ENCODE data around the gene TAS2R38. TPM values are rescaled to one million over a fixed set of nuclear protein-coding genes. Genes with fewer than 3 reads are reported as not detected.

TAS2R38 gene
- total RNA-seq, 1 experiment from 2014 or later = not detected

DNA sequence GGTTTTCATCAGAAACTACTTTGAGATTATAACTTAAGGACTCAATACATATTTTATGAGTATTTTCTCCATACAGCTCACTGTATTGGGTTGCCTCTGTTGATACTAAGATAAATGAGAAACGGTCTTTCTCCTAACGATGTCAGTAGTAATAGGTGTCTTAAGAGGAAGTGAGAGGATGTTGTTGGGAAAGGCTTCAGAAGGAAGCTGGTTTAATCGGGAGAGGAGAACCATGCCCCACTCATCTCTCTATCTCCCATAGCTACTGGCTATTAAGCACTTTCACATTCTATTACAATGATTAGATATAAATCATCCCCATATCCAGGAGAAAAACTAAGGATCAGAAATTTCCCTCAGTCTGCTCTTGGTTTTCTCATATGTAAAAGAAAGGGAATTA, 28.8 kb downstream of the TAS2R38 start:
- Histone ChIP-seq H2AFZ (ENCODE audit: low read length) (no peak overlapping the region), H2BK12ac (ENCODE audit: insufficient read length, low read depth, low read length) (no peak overlapping the region), H3K56ac (ENCODE audit: insufficient read length, low read depth, low read length) (no peak overlapping the region), H4K8ac (replicated peaks; ENCODE audit: insufficient read length, low read depth, low read length) (no peak overlapping the region), H4K5ac (ENCODE audit: insufficient read length, low read depth, low read length) (no peak overlapping the region), H3K9ac (ENCODE audit: extremely low read depth, insufficient read length, low read length) (no peak overlapping the region), H3K4me1 (ENCODE audit: insufficient read depth, low read length) (no peaks in the 10 kb centered on the region), H3K27ac (ENCODE audit: insufficient read length, low read depth, low read length) (no peak overlapping the region), H3K79me1 (ENCODE audit: insufficient read depth, low read depth, low read length, poor library complexity, severe bottlenecking) (no peaks in the 10 kb centered on the region), H3K9me3 (ENCODE audit: control insufficient read depth, low read depth, low read length) (no peaks in the 10 kb centered on the region), H3K23me2 (ENCODE audit: insufficient read length, low read depth, low read length, poor library complexity, severe bottlenecking) (no peaks in the 10 kb centered on the region), H3K79me2 (ENCODE audit: insufficient read depth, low read length) (no peaks in the 10 kb centered on the region), H2BK15ac (ENCODE audit: low read depth, low read length) (no peak overlapping the region), H3K18ac (ENCODE audit: insufficient read length, low read depth, low read length) (no peak overlapping the region), H2BK20ac (ENCODE audit: low read depth, low read length, poor library complexity, severe bottlenecking) (no peak overlapping the region), H3K4me2 (ENCODE audit: insufficient read depth, insufficient read length, low read length) (no peak overlapping the region), H3T11ph (ENCODE audit: low read length) (no peak overlapping the region), H3K23ac (ENCODE audit: insufficient read length, low read depth, low read length) (no peak overlapping the region), H2AK5ac (ENCODE audit: insufficient read length, low read length) (no peak overlapping the region), H4K91ac (ENCODE audit: insufficient read length, low read depth, low read length) (no peak overlapping the region), H2BK120ac (ENCODE audit: low read depth, low read length, poor library complexity, severe bottlenecking) (no peak overlapping the region), H3K14ac (ENCODE audit: insufficient read depth, low read length) (no peak overlapping the region), H3K4ac (ENCODE audit: low read depth, low read length) (no peak overlapping the region), H3K27me3 (ENCODE audit: insufficient read depth, low read length) (no peaks in the 10 kb centered on the region), H4K20me1 (ENCODE audit: control insufficient read depth, insufficient read depth, insufficient read length) (no peaks in the 10 kb centered on the region), H2BK5ac (ENCODE audit: insufficient read length, low read length) (no peak overlapping the region)
- TF ChIP-seq, protein P1, sequence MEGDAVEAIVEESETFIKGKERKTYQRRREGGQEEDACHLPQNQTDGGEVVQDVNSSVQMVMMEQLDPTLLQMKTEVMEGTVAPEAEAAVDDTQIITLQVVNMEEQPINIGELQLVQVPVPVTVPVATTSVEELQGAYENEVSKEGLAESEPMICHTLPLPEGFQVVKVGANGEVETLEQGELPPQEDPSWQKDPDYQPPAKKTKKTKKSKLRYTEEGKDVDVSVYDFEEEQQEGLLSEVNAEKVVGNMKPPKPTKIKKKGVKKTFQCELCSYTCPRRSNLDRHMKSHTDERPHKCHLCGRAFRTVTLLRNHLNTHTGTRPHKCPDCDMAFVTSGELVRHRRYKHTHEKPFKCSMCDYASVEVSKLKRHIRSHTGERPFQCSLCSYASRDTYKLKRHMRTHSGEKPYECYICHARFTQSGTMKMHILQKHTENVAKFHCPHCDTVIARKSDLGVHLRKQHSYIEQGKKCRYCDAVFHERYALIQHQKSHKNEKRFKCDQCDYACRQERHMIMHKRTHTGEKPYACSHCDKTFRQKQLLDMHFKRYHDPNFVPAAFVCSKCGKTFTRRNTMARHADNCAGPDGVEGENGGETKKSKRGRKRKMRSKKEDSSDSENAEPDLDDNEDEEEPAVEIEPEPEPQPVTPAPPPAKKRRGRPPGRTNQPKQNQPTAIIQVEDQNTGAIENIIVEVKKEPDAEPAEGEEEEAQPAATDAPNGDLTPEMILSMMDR (conservative IDR thresholded peaks at IDR 0.05) = no peak
- Mint-ChIP-seq H3K4me3 (no peak overlapping the region), H3K27me3 (ENCODE audit: low read depth) (no peaks in the 10 kb centered on the region), H3K4me1 (no peaks in the 10 kb centered on the region), H3K27ac (no peak overlapping the region), H3K9me3 (peaks cover 10 to 14% of the 10 kb centered on the region in 2 experiments), H3K36me3 (ENCODE audit: insufficient read depth in 1 of 3, low read depth in 3 of 3) (peaks cover 0 to 8% (median 0%) of the 10 kb centered on the region in 3 experiments; a peak in 3 of 7 replicates)
- no CpG with 5 or more reads among the region's 3 CpGs for WGBS (ENCODE audit: extremely low coverage, insufficient read length, low lambda C conversion rate)
- DNase-seq = no peak

All from H9 (cell line).